B cell (primary cell): ENCODE results near the gene KCNT1. TPM values are rescaled to one million over a fixed set of nuclear protein-coding genes. Genes with fewer than 3 reads are reported as not detected.

Source experiments
- ATAC-seq: fragments of 200-7000 bp; cut with Tn5 transposase; one replicate; pipeline ENCODE4 v1.10.0; 2021; ENCODE audit warnings: low read depth, mild to moderate bottlenecking, moderate number of reproducible peaks, moderate library complexity
- CTCF ChIA-PET: fragments of 350-600 bp; sonication (Branson Sonifier 250); formaldehyde crosslinking; loops from one replicate; lab custom pipeline; 2021; ENCODE audit warnings: antibody characterized with exemption, inconsistent platforms; lab: Charles Lee
- POLR2A ChIA-PET: fragments of 350-600 bp; sonication (Branson Sonifier 250); formaldehyde crosslinking; loops from one replicate; lab custom pipeline; 2021; ENCODE audit warnings: antibody characterized with exemption; lab: Charles Lee
- DNase-seq: peaks from one replicate; pipeline ENCODE4 v3.0.0; 2013
- H2AFZ ChIP-seq: 2 replicates; pipeline ENCODE4 v1.6.1; 2012; ENCODE audit warnings: mild to moderate bottlenecking, low read depth, low read length; ENCODE audit not compliant: insufficient read depth, poor library complexity, severe bottlenecking
- H3K27ac ChIP-seq, 2 donors: 1 replicate in 1 of 2; 2 replicates in 1 of 2; pipeline ENCODE4 v1.5.1; 2012 to 2013; ENCODE audit warnings: low read length in 2 of 2, mild to moderate bottlenecking in 2 of 2, moderate library complexity in 1 of 2
- H3K27me3 ChIP-seq, 4 experiments: fragments of 200-600 bp in 1 of 4; sonication (generic) in 1 of 4; replicated peaks in 1 of 4; 1 replicate in 2 of 4; 2 replicates in 2 of 4; pipeline versions ENCODE4 v1.6.1 to v1.7.0; 2013 to 2016; ENCODE audit warnings: low read length in 3 of 4, mild to moderate bottlenecking in 2 of 4, mixed read lengths in 1 of 4, moderate library complexity in 1 of 4; ENCODE audit not compliant: insufficient read depth in 4 of 4, control insufficient read depth in 3 of 4; ENCODE audit errors: control extremely low read depth in 1 of 4
- H3K36me3 ChIP-seq, 2 experiments: replicated peaks in 1 of 2; 1 replicate in 1 of 2; 2 replicates in 1 of 2; pipeline versions ENCODE4 v1.6.1 to v1.7.1; 2013; ENCODE audit warnings: low read length in 1 of 2; ENCODE audit not compliant: insufficient read depth in 2 of 2, control insufficient read depth in 1 of 2; ENCODE audit errors: control extremely low read depth in 1 of 2, extremely low read depth in 1 of 2
- H3K4me1 ChIP-seq, 2 donors: fragments of 200-600 bp in 1 of 2; sonication (generic) in 1 of 2; 1 replicate in 1 of 2; 2 replicates in 1 of 2; pipeline versions ENCODE4 v1.5.1 to v1.6.1; 2013 to 2017; ENCODE audit warnings: low read length in 2 of 2; ENCODE audit not compliant: control insufficient read depth in 2 of 2, insufficient read depth in 2 of 2
- H3K4me2 ChIP-seq: replicated peaks from 2 replicates; pipeline ENCODE3; 2012; ENCODE audit warnings: mild to moderate bottlenecking, low read depth, low read length; ENCODE audit not compliant: poor library complexity, severe bottlenecking
- H3K4me3 ChIP-seq, 5 experiments: fragments of 200-600 bp in 1 of 5; sonication (generic) in 1 of 5; 1 replicate in 3 of 5; 2 replicates in 2 of 5; pipeline versions ENCODE4 v1.5.1 to v1.7.0; 2011 to 2016; ENCODE audit warnings: low read length in 4 of 5, mild to moderate bottlenecking in 4 of 5, low read depth in 2 of 5, control low read depth in 1 of 5, moderate library complexity in 1 of 5; ENCODE audit not compliant: insufficient read depth in 1 of 5; ENCODE audit errors: control extremely low read depth in 1 of 5, extremely low read depth in 1 of 5
- H3K79me2 ChIP-seq: fragments of 200-600 bp; sonication (generic); one replicate; pipeline ENCODE4 v1.6.0; 2016; ENCODE audit warnings: low read length; ENCODE audit not compliant: control insufficient read depth, insufficient read depth
- H3K9ac ChIP-seq: fragments of 200-600 bp; sonication (generic); 2 replicates; pipeline ENCODE4 v1.6.1; 2017; ENCODE audit warnings: mild to moderate bottlenecking, low read length, moderate library complexity
- H3K9me3 ChIP-seq, 3 donors: one replicate each; pipeline versions ENCODE4 v1.6.1 to v1.7.1; 2013; ENCODE audit warnings: low read length in 2 of 3; ENCODE audit not compliant: control insufficient read depth in 2 of 3, insufficient read depth in 1 of 3; ENCODE audit errors: control extremely low read depth in 1 of 3
- H4K20me1 ChIP-seq: 2 replicates; pipeline ENCODE4 v1.6.0; 2012; ENCODE audit warnings: mild to moderate bottlenecking, low read length; ENCODE audit not compliant: insufficient read depth, control insufficient read depth, poor library complexity, severe bottlenecking
- H3K27ac Mint-ChIP-seq: one replicate; pipeline ENCODE4 v1.8.0; 2021; ENCODE audit warnings: mixed read lengths
- H3K27me3 Mint-ChIP-seq: one replicate; pipeline ENCODE4 v1.8.0; 2021; ENCODE audit warnings: mixed read lengths
- H3K4me1 Mint-ChIP-seq: one replicate; pipeline ENCODE4 v1.8.0; 2021; ENCODE audit warnings: mixed read lengths
- H3K4me3 Mint-ChIP-seq: one replicate; pipeline ENCODE4 v1.8.0; 2021; ENCODE audit warnings: mixed read lengths
- H3K9me3 Mint-ChIP-seq: one replicate; pipeline ENCODE4 v1.8.0; 2022; ENCODE audit warnings: mixed read lengths; ENCODE audit not compliant: insufficient read depth
- CTCF ChIP-seq: fragments of 200-600 bp; IDR thresholded peaks from one replicate; pipeline ENCODE4 v1.8.0; 2022; ENCODE audit warnings: antibody characterized with exemption, mild to moderate bottlenecking
- EZH2 ChIP-seq: IDR thresholded peaks from 2 replicates; pipeline ENCODE4 v1.6.1; 2012; ENCODE audit warnings: borderline replicate concordance, low read depth, mild to moderate bottlenecking, moderate library complexity, low read length; ENCODE audit not compliant: insufficient read depth, poor library complexity, severe bottlenecking
- WGBS: methylation state at CpG from one replicate; pipeline ENCODE4 v1.1.5; 2013; ENCODE audit warnings: missing lambda C conversion rate; ENCODE audit not compliant: insufficient coverage; 5-methylcytosine and 5-hydroxymethylcytosine counted together
- intact Hi-C: fragments of 100-400 bp; cut with micrococcal nuclease; formaldehyde crosslinking; loops from one replicate; pipeline ENCODE4 v1.10.0; 2022
- polyA plus RNA-seq: library from polyadenylated mRNA; depleted of rRNA; stranded (reverse); fragments of >200 nt; gene quantifications from 2 replicates; pipeline ENCODE4 v1.2.3, GENCODE V29; 2012
- total RNA-seq, 2 donors: library from RNA; stranded (reverse); fragments of 120-200 nt in 1 of 2; gene quantifications; 1 replicate in 1 of 2; 2 replicates in 1 of 2; pipeline versions ENCODE4 v1.2.3 to v1.2.4, GENCODE V29; 2013 to 2022

Gene KCNT1
- total and polyA plus RNA-seq, 2 donors (not counting 1 experiment from before 2014, with no cell fraction given): not detected

GRCh38 chr9:135771401-135772051 is 69.5 kb downstream of the KCNT1 start:
- peaks cover 0 to 17% (median 0%) of the 10 kb centered on the region in 3 donors for H3K9me3 ChIP-seq
- no peaks in the 10 kb centered on the region for H3K4me1 Mint-ChIP-seq
- CTCF ChIA-PET: no interaction called here
- no peak overlapping the region for H3K4me3 Mint-ChIP-seq
- no peak overlapping the region for H3K4me2 ChIP-seq
- H3K27ac Mint-ChIP-seq: no peak overlapping the region
- no peak overlapping the region for H2AFZ ChIP-seq
- H3K4me1 ChIP-seq: no peaks in the 10 kb centered on the region
- TF ChIP-seq EZH2 (no peak), CTCF (no peak)
- 92% methylated on average over 21 of the region's 21 CpGs for WGBS
- no peak overlapping the region for H3K9ac ChIP-seq
- POLR2A ChIA-PET: no interaction called here
- DNase-seq (no peak), ATAC-seq (no peak)
- H3K79me2 ChIP-seq: no peaks in the 10 kb centered on the region
- H3K27me3 ChIP-seq: peaks cover 0 to 3% (median 0%) of the 10 kb centered on the region in 4 experiments
- intact Hi-C loops: no loop called here
- H3K27ac ChIP-seq: no peak overlapping the region
- H3K9me3 Mint-ChIP-seq: no peaks in the 10 kb centered on the region
- no peaks in the 10 kb centered on the region for H3K36me3 ChIP-seq
- H3K27me3 Mint-ChIP-seq: peaks cover 4% of the 10 kb centered on the region
- H4K20me1 ChIP-seq: no peaks in the 10 kb centered on the region
- H3K4me3 ChIP-seq: no peak overlapping the region

- Mint-ChIP-seq H3K4me3 (no peak overlapping the region), H3K27ac (no peak overlapping the region), H3K27me3 (peaks cover 4% of the 10 kb centered on the region), H3K9me3 (no peaks in the 10 kb centered on the region), H3K4me1 (no peaks in the 10 kb centered on the region)
- ATAC-seq (no peak), DNase-seq (no peak)
- Histone ChIP-seq H3K9me3 (peaks cover 0 to 10% (median 0%) of the 10 kb centered on the region in 3 donors), H3K79me2 (no peaks in the 10 kb centered on the region), H2AFZ (no peak overlapping the region), H4K20me1 (no peaks in the 10 kb centered on the region), H3K4me3 (no peak overlapping the region), H3K4me1 (no peaks in the 10 kb centered on the region), H3K36me3 (no peaks in the 10 kb centered on the region), H3K4me2 (no peak overlapping the region), H3K9ac (no peak overlapping the region), H3K27ac (no peak overlapping the region), H3K27me3 (peaks cover 0 to 3% (median 0%) of the 10 kb centered on the region in 4 experiments)
- ChIA-PET CTCF (no interaction called here), POLR2A (no interaction called here)
- intact Hi-C loops: no loop called here
- TF ChIP-seq CTCF: no peak
- no peak for TF ChIP-seq EZH2
- 91% methylated on average over 11 of the region's 13 CpGs for WGBS
Measured at GRCh38 chr9:135772056-135772646, 70.2 kb downstream of the KCNT1 start.
